A673 (cell line): ENCODE data around the gene TCF25.

Experiments used
- EZH2 ChIP-seq: fragments of 200-600 bp; sonication (generic); IDR thresholded peaks from 2 replicates; pipeline ENCODE4 v1.6.1; 2017; ENCODE audit warnings: borderline replicate concordance, low read depth, mild to moderate bottlenecking, mixed read lengths, antibody characterized with exemption, low read length; ENCODE audit not compliant: poor library complexity, severe bottlenecking
- TF ChIP-seq, protein P1 (sequence below): fragments of 300-800, 200-600 bp; sonication (generic); conservative IDR thresholded peaks from 2 replicates; pipeline ENCODE4 v1.5.1; 2017; ENCODE audit warnings: low read depth, mild to moderate bottlenecking, antibody characterized with exemption, low read length, moderate library complexity, mixed read lengths

DNA sequence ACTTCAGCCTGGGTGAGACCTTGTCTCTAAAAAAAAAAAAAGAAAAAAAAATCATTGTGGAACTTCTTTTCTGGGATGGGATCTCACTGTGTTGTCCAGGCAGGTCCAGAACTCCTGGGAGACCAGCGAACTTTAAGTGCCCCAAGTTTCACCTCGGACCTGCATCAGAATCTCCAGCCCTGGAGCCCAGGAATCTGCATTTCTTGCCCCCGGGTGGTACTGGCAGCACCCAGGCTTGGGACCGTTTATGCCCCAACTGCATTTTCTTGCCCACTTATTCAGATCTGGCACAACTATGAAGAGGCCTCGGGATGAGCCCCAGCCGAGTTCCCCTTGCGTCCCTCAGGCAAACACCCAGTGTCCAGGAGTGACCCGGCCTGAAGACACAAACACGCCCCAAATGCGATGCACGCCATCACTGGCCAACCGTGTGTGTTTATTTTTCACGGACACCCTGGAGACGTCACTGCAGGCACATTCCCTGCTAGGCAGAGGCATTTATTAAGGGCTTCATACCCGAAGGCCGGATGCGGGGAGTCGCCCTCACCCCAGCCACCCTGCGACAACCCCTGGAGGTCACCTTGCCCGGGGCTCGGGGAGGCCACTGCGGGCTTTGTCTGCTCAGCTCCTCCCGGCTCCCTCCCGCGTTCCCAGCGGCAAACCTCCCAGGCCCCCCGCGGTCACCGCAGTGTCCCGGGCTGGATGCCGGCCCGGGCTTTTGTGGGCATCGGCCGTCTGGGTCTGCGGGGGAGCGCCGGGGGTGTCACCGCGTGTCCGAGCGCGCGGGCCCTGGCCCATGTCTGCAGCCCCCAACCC is 45.8 kb upstream of the TCF25 start:
- TF ChIP-seq, protein P1, sequence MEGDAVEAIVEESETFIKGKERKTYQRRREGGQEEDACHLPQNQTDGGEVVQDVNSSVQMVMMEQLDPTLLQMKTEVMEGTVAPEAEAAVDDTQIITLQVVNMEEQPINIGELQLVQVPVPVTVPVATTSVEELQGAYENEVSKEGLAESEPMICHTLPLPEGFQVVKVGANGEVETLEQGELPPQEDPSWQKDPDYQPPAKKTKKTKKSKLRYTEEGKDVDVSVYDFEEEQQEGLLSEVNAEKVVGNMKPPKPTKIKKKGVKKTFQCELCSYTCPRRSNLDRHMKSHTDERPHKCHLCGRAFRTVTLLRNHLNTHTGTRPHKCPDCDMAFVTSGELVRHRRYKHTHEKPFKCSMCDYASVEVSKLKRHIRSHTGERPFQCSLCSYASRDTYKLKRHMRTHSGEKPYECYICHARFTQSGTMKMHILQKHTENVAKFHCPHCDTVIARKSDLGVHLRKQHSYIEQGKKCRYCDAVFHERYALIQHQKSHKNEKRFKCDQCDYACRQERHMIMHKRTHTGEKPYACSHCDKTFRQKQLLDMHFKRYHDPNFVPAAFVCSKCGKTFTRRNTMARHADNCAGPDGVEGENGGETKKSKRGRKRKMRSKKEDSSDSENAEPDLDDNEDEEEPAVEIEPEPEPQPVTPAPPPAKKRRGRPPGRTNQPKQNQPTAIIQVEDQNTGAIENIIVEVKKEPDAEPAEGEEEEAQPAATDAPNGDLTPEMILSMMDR = no peak
- TF ChIP-seq EZH2 = no peak
